Chondrocyte (in vitro differentiated cells): ENCODE measurements around the gene SORL1. TPM values are rescaled to one million over a fixed set of nuclear protein-coding genes. Genes with fewer than 3 reads are reported as not detected.

ENCODE experiments used
- DNase-seq: peaks from one replicate; pipeline ENCODE4 v3.0.0; 2021; ENCODE audit warnings: mixed read lengths, low spot score
- H3K27ac Mint-ChIP-seq: one replicate; pipeline ENCODE4 v1.8.0; 2021; ENCODE audit warnings: mild to moderate bottlenecking, moderate library complexity, mixed read lengths; ENCODE audit not compliant: unreplicated experiment
- H3K27me3 Mint-ChIP-seq: 2 replicates; pipeline ENCODE4 v1.8.0; 2021; ENCODE audit warnings: low read depth, mixed read lengths
- H3K36me3 Mint-ChIP-seq: 2 replicates; pipeline ENCODE4 v1.8.0; 2021; ENCODE audit warnings: low read depth, mixed read lengths
- H3K4me1 Mint-ChIP-seq: 2 replicates; pipeline ENCODE4 v1.8.0; 2021; ENCODE audit warnings: low read depth, mild to moderate bottlenecking, mixed read lengths
- H3K4me3 Mint-ChIP-seq: one replicate; pipeline ENCODE4 v1.8.0; 2021; ENCODE audit warnings: mild to moderate bottlenecking, moderate library complexity, mixed read lengths; ENCODE audit not compliant: unreplicated experiment
- H3K9me3 Mint-ChIP-seq: 2 replicates; pipeline ENCODE4 v1.8.0; 2021; ENCODE audit warnings: low read depth, mixed read lengths
- CTCF ChIP-seq: fragments of 200-600 bp; sonication (generic); IDR thresholded peaks from 2 replicates; pipeline ENCODE4 v1.5.0; 2021; ENCODE audit warnings: antibody characterized with exemption, mild to moderate bottlenecking, moderate library complexity
- total RNA-seq: library from RNA; stranded (reverse); gene quantifications from 3 replicates; pipeline ENCODE4 v1.2.1, GENCODE V29; 2021

SORL1 gene
- total RNA-seq, 1 donor from 2014 or later: 0.87 TPM

DNA sequence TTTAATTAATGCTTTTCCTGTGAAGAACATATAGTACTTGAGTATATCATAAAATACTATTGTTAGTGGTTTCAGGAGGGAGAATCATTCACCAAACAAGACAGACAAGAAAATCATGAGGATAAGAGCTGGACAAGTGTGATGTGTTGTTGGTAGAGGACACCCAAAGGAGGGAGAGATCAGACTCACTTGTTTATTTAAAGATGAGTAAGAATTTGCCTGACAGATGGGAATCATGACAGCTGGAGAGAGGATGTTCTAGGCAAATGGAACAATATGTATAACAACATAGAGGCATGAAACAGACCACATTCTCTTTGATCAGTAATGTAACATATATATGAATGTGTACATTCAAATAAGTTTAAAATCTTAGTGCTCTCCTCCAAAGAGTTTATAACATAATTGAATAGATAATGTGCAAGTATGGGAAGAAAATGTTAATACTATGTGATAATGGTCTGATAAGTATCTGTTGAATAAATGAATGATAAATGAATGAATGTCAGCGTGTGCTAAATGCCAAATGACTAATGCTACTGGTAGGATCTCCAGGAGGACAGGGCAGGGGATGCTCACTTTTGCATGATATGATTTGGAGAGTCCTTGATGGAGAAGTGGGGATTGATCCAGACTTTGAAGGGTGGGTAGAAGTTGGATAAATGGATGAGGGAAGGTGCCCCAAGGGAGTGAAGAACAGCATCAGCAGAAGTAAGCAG is 229.6 kb downstream of the SORL1 start:
- no peak for TF ChIP-seq CTCF
- Mint-ChIP-seq H3K9me3 (no peaks in the 10 kb centered on the region), H3K27ac (no peak overlapping the region), H3K4me1 (peaks cover 11% of the 10 kb centered on the region), H3K4me3 (no peak overlapping the region), H3K27me3 (no peaks in the 10 kb centered on the region), H3K36me3 (no peaks in the 10 kb centered on the region)
- DNase-seq: no peak

Other genes with a start within 250 kb of the SORL1 start
- gene SC5D, start 159.5 kb upstream of the SORL1 start, total RNA-seq: 38.9 to 53.4 TPM (median 47.6 TPM) in 3 replicates